Activated CD8-positive, alpha-beta memory T cell treated with anti-CD3 and anti-CD28 coated beads, Interleukin-2, amount 50 U/mL, for 1 hour (primary cell): ENCODE measurements around the gene LLCFC1.

ENCODE experiments used
- DNase-seq: peaks from one replicate; pipeline ENCODE4 v3.0.0-alpha.2; 2020; ENCODE audit errors: extremely low read depth

Gene LLCFC1

DNA sequence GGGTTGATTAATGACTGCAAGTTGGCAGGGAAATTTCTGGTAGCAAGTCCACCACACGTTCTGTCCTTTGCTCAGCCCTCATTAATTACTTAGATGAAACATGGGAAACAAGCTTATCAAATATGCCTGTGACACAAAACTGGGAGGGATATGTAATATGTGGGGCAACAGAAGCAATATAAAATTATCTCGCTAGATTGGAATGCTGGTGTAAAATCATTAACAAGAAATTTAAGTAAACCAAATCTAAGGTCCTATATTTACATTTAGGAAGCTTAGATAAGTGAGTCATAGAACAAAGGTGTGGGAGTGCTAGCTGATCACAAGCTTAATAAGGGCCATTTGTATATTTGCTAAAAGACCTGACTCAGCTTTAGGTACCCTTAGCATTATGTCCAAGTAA, 29.3 kb upstream of the LLCFC1 start:
- DNase-seq = no peak

DNA sequence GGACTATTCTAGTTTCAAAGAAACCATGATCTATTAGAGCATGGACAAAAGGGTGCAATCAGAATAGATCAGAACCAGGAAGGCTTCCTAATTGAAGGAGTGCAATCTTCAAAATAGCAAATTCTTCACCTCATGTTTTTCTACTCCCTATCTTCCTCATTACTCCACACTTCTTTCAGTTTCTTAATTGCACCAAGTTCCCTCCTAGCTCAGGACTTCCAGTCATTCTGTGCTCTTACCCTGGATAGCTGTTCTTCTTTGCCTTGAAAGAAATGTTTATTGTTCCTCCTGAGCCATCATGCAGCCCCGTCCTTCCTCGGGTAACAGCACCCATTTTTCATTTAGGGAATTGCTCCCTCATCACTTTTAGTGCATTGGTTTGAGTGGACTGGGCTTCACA, 28.8 kb upstream of the LLCFC1 start:
- no peak for DNase-seq

DNA sequence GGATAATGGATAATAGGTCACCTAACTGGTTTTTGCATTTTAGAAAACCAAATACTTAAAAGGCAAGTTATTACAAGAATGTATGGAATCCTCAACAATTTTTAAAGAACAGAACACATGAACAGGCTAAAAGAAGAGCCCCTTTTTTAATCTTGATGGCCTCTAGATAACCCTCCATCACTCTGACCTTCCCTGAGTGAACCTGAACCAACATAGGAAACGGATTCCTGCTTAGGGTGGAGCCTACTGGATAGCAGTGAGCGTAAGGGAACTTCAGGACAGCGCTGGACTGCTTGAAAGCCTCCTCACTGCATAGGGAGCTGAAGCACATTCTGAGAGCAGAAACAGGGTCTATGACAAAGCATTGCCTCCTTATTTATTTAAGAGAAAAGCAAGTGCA, 26.2 kb upstream of the LLCFC1 start:
- DNase-seq = no peak

DNA sequence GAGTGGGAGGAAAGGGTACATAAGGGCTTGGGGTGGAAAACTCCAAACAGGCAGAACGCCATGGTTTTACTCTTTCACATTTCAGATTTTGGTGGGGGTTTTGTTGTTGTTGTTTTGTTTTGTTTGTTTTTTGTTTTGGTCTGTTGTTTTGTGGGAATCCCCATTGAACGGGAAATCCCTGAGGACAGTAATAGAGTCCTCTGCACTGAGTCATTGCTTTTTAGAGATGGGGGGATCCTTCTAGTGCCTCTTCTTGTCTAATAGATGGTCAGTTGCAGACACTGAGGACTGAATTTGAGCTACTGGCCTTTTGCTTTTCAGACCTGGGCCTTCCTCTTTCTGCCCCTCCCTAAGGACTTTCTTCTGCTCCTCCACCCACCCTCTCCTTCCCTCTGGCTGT, 25.7 kb upstream of the LLCFC1 start:
- no peak for DNase-seq

DNA sequence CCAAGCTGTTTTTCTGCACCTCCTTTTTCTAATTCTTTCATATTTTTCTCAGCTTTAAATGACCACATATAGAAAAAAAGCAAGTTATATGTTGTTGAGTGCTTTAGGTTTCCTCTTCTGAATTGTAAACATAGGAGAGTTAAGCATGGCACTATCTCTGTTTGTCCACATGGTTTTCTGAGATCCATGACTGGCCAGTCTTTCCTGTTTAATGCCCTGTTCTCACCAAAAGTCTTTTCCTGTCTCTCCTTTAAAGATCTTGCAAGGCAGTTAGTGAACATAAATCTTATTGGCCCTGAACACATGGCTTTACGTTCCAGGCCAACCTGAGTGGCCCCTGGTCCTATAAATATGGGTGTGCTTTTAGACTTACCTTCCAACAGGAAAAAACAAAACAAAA, 25.2 kb upstream of the LLCFC1 start:
- DNase-seq = no peak

DNA sequence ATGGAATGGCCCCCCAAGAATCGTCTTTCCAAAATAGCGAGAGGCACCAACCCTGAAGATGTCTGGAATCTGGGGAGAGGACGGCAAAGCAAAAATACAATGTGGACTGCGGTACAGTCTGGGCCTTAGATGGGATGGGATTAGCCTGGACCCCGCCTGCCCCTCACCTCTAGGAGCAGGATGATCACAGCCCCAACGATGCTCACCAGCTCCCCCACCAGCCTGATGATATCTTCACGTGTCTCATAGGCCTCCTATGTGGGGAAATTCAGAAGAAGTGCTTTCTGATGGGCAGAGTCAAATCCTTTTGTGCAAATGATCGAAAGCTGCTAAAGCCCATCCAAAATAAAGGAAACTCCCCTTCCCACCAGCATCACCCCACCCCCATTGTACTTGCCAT, 24.0 kb upstream of the LLCFC1 start:
- DNase-seq = no peak

DNA sequence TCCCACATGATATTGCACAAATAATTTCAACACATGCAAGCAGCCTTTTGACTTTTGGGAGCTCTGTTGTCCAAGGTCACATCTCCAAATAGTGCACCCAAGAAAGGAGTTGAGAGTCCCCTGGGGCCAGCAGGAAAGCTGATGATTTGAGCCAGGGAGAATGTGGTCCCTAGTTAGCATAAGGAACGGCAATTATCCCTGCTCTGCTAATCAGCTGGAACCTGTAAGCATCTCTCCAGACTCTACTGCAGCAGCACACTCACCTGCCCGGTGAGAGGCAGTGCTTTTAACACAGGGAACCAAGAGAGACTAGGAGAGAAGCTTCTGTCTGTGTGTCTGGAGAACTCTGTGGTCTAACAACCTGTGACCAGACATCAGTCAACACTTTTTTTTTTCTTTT, 22.8 kb upstream of the LLCFC1 start:
- no peak for DNase-seq

DNA sequence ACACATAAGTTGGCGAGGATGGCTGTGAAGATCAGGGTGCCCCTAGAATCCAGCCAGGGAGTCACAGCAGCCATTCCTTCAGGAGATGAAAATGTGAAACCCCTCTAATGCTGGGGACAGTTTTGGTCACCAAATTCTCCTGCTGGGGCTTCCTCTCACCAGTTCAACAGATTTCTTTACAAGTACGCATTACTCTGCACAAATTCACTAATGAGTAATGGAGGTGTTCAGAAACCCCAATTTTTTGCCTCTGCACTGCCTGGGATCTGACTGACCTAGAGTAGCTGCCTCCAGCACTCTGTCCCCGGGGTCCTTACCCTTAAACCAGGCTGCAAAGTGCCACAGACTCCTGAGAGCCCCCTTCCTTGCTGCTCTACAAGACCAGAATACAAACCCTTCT, 21.8 kb upstream of the LLCFC1 start:
- DNase-seq = no peak

DNA sequence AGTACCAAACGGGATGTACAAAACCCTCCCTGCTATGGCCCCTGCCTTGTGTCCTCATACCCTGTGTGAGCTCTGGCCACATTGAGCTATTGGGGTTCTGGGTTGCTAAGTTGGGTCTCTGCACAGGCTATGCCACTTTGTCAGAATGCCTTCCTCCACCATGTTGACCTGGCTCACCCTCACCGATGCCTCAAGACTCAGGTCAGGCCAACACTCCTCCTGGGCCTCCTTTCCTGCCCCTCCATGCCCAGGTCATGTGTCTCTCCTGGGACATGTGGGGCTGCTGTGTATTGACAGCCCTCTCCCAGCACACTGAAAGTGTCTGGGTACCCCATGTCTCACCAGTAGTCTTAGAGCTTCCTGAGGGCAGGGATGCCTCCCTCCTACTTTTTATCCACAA, 20.4 kb upstream of the LLCFC1 start:
- DNase-seq = no peak

DNA sequence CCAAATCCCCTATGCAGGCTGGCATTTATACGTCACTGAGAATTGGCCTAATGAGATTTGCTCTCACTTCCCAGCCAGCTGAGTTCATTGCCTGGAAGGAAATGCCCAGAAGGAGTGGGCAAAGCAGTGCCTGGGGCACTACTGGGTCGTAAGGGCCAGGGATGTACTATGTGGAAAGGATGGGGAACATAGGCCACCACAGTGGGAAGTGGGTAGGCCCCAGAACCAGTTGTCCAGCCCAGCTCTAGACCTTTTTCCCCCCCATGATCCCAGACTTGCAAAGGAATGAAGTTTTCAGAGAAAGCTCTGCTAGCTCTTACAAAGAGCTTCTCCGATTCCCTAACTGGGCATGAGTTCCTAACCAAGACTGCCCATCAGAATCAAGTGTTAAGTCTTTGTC, 19.6 kb upstream of the LLCFC1 start:
- DNase-seq = no peak

DNA sequence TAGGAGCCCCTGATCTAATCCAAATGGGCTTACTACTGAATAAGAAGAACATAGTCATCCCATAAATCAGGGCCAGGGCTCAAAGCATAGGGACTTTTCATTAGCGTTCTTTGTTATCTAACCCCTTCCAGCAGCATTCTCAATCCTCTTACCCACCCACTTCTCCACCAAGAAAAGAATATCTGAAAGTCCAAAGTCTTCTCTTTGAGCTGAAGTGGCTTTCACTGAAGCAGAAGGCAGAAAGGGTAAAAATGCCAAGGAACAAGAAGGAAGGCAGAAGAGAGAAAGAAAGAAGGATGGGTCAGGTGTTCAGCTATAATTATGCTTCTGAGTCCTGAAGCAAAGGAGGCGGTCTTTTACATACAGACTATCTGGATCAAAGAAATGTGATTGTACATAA, 15.9 kb upstream of the LLCFC1 start:
- DNase-seq = no peak

DNA sequence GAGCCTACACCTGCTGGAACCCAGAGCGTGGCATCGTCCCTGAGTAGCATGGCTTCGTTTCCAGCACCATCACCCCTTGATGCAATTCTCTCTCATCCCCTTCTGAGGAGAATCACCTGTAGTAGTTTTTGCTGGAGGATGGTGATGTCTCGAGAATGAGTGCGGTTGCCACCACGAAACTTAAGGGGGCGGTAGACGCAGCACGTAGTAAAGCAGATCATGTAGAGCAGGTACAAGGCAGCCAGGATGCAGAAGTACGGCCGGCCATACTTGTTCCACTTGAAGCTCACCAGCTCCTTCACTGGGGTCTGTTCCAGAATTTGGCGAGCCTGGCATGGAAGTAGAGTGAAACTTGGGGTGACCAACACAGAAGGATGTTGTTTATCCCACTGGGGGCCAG, 13.9 kb upstream of the LLCFC1 start:
- DNase-seq = no peak

DNA sequence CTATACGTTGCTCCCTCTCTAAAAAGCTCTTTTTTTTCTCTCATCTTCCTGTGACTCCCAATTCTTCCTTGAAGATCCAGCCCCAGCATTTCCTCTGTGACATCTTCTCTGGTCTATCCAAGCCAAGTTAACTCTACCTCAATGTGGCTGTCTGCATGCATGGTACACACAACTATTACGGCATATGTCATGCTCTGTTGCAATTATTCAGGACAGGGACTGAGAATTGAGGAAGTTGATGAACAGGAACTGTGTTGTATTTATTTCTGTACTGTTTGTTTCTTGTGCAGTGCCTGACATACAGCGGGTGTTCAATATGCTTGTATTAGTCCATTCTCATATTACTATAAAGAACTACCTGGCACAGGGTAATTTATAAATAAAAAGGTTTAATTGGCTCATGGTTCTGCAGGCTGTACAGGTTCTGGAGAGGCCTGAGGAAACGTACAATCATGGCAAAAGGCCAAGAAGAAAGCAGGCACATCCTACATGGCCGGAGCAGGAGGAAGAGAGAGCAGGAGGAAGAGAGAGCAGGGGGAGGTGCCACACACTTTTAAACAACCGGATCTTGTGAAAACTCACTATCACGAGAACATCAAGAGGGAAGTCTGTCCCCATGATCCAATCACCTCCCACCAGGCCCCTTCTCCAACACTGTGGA, 12.1 kb upstream of the LLCFC1 start:
- DNase-seq = no peak

DNA sequence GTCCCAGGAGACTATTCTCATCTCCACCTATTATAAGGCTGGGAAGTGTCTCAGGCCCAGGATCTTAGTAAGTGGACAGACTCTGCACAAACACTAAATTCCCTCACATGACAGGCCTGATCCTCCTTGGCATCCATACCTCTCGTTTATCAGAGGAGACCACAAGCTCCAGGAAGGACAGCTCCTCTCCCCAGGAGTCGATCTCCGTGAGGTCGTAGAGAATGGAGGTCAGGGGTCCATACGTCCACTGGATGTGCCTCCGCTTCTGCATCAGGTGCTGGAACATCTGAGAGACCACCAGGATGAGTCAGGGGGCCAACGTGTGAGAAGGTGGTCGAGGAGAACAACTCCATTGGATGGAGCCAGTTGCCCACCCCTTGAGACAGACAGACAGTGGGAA, 11.3 kb upstream of the LLCFC1 start:
- DNase-seq = no peak

DNA sequence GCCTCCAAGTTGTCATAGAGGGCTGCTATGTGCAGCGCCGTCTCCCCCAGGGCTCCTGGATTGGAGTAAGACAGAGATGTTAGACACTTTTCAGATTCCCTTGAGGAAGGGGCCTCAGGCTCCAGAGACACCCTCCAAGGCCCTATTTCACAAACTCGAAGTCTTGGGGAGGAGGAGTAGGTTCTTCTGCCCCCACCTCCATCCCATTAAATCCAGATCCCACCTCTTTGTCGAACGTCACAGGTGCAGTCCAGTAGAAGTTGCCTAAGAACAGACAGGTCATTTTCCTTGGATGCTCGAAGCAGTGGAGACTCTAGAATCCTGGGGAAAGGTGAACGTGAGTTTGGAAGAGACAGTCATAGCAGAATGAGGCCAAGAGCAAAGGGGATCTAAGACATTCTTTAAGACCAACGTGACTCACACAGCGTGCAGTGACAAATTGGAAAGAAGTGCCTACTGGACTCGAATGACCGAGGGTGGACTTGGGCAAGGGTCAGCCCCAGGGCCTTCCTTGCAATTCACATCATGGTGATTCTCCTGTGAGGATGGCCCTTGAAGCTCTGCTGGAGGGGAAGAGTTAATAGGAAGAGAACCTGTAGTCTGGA, 9.1 kb upstream of the LLCFC1 start:
- DNase-seq = no peak

DNA sequence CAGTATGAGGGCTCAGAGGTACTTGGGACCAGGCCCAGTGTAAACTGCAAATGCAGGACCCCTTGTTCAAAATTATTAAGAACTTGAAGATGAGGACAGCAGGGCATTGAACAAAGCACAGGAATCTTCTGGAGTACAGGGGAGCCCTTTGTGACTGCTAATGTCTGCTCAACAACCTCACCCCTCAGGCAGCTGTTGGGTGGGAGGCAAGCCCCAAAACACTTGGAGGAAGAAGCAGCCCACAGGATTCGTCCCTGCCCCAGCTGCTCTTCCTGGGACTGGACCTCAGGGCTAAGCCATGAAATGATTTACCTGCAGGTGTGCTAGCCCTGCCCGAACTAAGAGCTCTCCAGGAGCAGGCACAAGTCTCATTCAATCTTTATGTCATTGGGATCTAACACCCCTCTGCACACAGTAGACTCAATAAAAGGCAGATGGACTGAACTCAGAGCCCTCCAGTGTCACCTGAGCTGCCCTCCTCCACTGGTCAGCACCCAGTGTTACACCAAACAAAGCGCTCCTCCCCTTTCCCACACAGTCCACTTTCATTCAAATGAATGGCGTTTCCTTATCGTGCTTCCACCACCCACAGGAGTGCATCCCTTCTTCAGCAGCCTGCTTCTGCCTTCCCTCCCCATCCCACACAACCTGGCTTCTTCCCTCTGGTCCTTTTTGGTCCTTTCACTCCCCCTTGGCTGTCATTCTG, 6.7 kb upstream of the LLCFC1 start:
- no peak for DNase-seq

DNA sequence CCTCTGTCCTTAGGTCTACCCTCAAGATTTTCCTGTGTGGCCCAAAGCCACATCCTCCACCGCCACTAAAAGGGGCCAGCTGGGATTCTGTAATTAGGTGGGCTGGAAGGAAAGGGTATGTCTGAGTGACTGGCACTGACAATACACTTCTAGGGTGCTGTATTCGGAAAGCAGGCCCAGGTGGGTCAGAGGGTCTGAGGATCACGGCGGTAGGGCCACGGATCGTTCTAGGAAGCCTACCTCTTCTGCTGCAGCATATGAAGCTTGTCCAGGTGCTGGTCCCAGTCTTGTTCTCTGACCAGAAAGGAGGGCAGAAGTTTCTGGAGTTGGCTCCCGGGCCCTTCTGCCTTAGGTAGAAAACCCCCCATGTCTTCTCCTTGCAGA, 6.2 kb upstream of the LLCFC1 start:
- no peak for DNase-seq

DNA sequence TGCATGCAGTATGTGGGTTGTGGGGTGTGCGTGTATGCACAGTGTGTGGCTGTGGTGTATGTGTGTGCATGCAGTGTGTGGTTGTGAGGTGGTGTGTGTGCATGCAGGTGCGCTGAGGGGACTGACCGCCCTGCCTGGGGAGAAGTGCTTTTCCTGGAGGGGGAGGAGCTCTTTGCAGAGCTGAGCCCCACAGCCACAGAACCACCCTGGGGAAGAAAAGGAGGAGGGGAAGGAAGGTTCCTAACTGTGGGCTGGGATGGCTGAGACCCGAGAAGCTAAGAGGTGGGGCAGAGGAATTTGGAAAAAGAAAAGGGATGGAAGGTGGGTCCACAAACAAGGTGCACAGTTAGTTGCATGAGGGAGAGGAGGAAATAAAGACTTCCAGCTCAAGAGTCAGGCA, 5.7 kb upstream of the LLCFC1 start, which contains the start of gene TRPV5:
Gene TRPV5, minus strand, starts transcription at position 123 of the 400 bp plus-strand sequence. CDS start 287 bp downstream, outside the sequence.
- DNase-seq = no peak

DNA sequence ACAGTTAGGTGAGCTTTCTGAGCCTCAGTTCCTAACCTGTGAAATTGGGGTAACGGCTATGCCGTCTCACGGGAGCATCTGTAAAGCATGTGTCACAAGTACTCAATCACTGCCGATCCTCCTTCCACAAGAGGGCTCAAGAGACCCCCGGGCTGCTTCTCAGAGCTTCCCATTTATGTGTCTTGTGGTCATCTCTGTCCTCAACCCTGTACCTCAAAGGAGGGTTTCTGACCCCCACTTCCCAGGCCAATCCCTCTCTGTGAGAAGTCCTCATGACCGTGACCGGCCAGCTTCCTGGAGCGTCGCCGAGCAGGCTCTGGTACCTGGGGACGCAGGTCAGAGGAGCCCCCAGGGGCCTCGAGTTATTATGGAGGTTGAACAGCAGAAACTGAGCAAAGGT, 5.2 kb upstream of the LLCFC1 start:
- no peak for DNase-seq

DNA sequence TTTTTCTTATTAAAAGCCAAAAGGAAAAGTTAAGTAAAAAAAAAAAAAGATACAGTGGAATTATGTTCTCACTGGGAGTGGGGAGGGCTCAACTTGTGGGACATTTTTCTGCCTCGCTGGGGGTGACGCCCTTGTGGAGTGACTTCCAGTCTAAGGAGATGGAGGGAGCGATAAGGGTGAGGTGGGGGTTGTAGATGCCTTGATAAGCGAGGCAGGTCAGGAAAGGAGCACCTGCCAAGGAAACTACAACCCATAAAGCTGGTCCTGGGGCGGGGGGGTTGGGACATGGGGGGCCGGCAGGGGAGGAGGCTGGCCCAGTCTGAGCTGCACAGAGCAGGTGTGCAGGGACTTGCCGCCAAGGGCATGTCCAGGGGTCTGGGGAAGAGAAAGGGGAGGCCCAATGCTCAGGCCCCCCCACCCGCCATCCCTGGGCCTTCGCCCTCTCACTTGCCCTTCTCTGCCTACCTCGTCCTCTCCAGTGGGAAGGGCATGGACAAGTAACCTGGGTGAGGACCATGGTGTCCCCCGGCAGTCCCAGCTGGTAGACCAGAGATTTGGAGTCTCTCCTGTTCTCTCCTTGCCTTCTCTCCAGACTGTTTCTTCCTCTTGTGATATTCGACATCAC, 3.2 kb upstream of the LLCFC1 start:
- no peak for DNase-seq

DNA sequence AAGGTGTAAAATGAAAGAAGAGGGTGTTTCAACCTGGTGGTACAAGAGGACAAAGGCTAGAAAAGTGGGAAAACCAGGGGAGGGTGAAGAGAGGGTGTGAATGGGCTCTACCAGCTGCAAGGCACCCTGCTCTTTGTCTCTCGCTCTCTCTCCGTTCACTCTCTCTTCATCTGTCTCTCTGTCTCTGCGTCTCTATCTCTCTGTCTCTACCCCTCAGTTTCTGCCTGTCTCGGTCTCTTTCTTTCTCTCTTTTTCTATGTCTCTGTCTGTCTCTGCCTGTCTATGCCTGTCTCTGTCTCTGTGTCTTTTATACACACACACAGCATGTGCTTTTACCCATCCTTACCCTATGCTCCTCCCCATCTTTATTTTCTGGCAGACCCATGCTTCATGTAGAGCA, 673 bp upstream of the LLCFC1 start:
- DNase-seq = no peak

DNA sequence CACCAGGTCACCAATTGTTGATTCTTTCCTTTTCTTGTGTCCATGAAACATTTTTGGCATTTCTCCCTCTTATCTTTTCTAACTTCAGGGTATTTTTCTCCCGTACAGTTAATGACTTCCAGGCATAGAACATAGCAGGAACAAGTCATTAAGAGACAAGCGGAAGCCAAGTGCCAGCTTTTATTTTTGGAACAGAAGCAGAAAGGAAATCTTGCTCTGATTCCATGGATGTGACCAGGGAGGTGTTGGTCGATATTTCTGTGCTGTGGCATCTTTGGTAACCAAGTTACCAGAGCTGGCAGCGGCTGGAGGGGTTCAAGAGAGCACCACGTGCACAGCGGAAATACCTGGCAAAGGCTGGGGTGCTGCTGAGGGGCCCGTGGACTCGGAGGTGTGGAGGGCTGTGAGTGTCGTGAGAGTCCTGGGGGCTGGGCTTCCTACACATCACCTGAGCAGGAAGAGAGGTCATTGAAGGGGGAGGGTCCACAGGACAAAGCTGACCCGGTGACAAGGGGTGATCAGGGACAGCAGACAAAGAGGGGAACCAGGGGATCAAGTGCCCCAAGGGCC, 1.8 kb downstream of the LLCFC1 start:
- DNase-seq = no peak

DNA sequence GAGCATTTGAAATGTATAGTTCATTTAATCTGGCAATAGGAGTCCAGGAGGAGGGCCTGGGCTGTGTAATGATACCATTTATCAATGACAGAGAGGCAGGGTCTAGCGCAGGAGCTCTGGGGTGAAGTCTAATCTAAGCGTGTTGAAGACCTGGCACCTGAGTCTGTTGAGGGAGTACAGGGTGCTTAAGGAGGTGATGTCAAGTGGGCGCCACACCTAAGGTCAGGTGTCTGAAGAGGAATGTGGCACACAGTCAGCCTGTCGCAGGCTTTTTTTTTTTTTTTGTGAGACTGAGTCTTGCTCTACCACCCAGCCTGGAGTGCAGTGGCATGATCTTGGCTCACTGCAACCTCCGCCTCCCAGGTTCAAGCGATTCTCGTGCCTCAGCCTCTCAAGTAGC, 2.3 kb downstream of the LLCFC1 start:
- DNase-seq = no peak
